ENCODE data around the gene CHPF2. TPM values are rescaled to one million over a fixed set of nuclear protein-coding genes. Genes with fewer than 3 reads are reported as not detected.

Gene CHPF2
- polyA plus RNA-seq, 1 experiment, result 32.9 TPM

DNA sequence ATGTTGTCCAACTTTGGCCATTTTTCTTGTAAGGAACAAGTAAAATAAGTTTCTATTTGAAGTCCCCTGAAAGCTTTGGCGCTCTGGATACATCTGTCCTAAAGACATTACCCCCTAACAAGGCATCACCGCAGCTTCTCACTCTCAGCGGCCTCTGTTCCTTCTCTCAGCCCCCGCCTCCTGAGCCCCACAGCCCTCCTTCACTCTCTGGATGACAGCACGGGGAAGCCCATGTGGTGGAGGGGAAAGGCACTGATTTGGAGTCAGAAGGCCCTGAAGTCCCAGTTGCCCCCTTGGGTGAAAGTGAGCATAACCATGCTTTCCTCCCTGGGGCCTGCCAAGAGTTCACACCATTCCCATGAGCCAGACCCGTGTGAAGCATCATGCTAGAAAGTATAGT is 26.6 kb upstream of the CHPF2 start:
- DNase-seq (ENCODE audit: low read depth, low spot score), result no peak
- ChIA-PET POLR2A (no interaction called here), CTCF (interaction anchor here (0.6 kb wide), 2 partner anchors 38 to 109 kb away, joined by 4 to 5 read pairs; no protein-coding TSS in a partner anchor)
- TF ChIP-seq CTCF (IDR thresholded peaks at IDR 0.05; ENCODE audit: low read depth, low read length), result no peak
- Histone ChIP-seq H3K27me3 (ENCODE audit: control insufficient read depth, insufficient read depth, low read length) (peaks cover 62% of the 10 kb centered on the region), H3K9me3 (ENCODE audit: control insufficient read depth, insufficient read depth, low read length) (peaks cover 2% of the 10 kb centered on the region; the same call in 1 of the 2 replicates), H3K4me3 (ENCODE audit: low read depth, low read length) (no peak overlapping the region), H3K27ac (ENCODE audit: low read depth, low read length) (no peak overlapping the region)

- Histone ChIP-seq H3K9me3 (ENCODE audit: control insufficient read depth, insufficient read depth, low read length) (peaks cover 2% of the 10 kb centered on the region; the same call in 1 of the 2 replicates), H3K27me3 (ENCODE audit: control insufficient read depth, insufficient read depth, low read length) (peaks cover 55% of the 10 kb centered on the region), H3K27ac (ENCODE audit: low read depth, low read length) (no peak overlapping the region), H3K4me3 (ENCODE audit: low read depth, low read length) (no peak overlapping the region)
- TF ChIP-seq CTCF (IDR thresholded peaks at IDR 0.05; ENCODE audit: low read depth, low read length), result no peak
- CTCF ChIA-PET, result no interaction called here
- POLR2A ChIA-PET, result no interaction called here
- no peak for DNase-seq (ENCODE audit: low read depth, low spot score)
These were observed 25.4 kb upstream of the CHPF2 start for GRCh38 chr7:151206914-151207313.

- ChIA-PET CTCF (no interaction called here), POLR2A (no interaction called here)
- DNase-seq (ENCODE audit: low read depth, low spot score), result no peak
- H3K27ac ChIP-seq (ENCODE audit: low read depth, low read length), result no peak overlapping the region
- no peak overlapping the region for H3K4me3 ChIP-seq (ENCODE audit: low read depth, low read length)
- H3K27me3 ChIP-seq (ENCODE audit: control insufficient read depth, insufficient read depth, low read length), result peaks cover 51% of the 10 kb centered on the region
- TF ChIP-seq CTCF (IDR thresholded peaks at IDR 0.05; ENCODE audit: low read depth, low read length), result no peak
- H3K9me3 ChIP-seq (ENCODE audit: control insufficient read depth, insufficient read depth, low read length), result peaks cover 2% of the 10 kb centered on the region; the same call in 1 of the 2 replicates
These were observed 25.0 kb upstream of the CHPF2 start for GRCh38 chr7:151207315-151207714.

- Histone ChIP-seq H3K9me3 (ENCODE audit: control insufficient read depth, insufficient read depth, low read length) (peaks cover 2% of the 10 kb centered on the region; the same call in 1 of the 2 replicates), H3K27me3 (ENCODE audit: control insufficient read depth, insufficient read depth, low read length) (peaks cover 49% of the 10 kb centered on the region), H3K4me3 (ENCODE audit: low read depth, low read length) (no peak overlapping the region), H3K27ac (ENCODE audit: low read depth, low read length) (no peak overlapping the region)
- DNase-seq (ENCODE audit: low read depth, low spot score), result no peak
- POLR2A ChIA-PET, result no interaction called here
- no peak for TF ChIP-seq CTCF (IDR thresholded peaks at IDR 0.05; ENCODE audit: low read depth, low read length)
- CTCF ChIA-PET, result no interaction called here
These were observed 24.5 kb upstream of the CHPF2 start for GRCh38 chr7:151207804-151208203.

GRCh38 chr7:151208253-151208862 is 23.9 kb upstream of the CHPF2 start:
- no peak for DNase-seq (ENCODE audit: low read depth, low spot score)
- ChIA-PET CTCF (no interaction called here), POLR2A (no interaction called here)
- TF ChIP-seq CTCF (IDR thresholded peaks at IDR 0.05; ENCODE audit: low read depth, low read length), result no peak
- Histone ChIP-seq H3K4me3 (ENCODE audit: low read depth, low read length) (no peak overlapping the region), H3K9me3 (ENCODE audit: control insufficient read depth, insufficient read depth, low read length) (peaks cover 2% of the 10 kb centered on the region; the same call in 1 of the 2 replicates), H3K27me3 (ENCODE audit: control insufficient read depth, insufficient read depth, low read length) (peaks cover 46% of the 10 kb centered on the region), H3K27ac (ENCODE audit: low read depth, low read length) (no peak overlapping the region)

All from AG04450 (cell line).